AG09309 (cell line): ENCODE measurements around the gene PHF21A.

ENCODE experiments used
- DNase-seq: peaks from one replicate; pipeline ENCODE4 v3.0.0-alpha.2; 2010; ENCODE audit warnings: low read depth
- H3K4me3 ChIP-seq: 2 replicates; pipeline ENCODE4 v1.5.1; 2011; ENCODE audit warnings: mild to moderate bottlenecking, low read depth, low read length, moderate library complexity; ENCODE audit not compliant: control insufficient read depth
- CTCF ChIP-seq: IDR thresholded peaks from 2 replicates; pipeline ENCODE4 v1.5.1; 2011; ENCODE audit warnings: mild to moderate bottlenecking, low read depth, low read length, inconsistent platforms; ENCODE audit not compliant: insufficient read depth, control insufficient read depth; ENCODE audit errors: missing control alignments

Gene PHF21A

DNA sequence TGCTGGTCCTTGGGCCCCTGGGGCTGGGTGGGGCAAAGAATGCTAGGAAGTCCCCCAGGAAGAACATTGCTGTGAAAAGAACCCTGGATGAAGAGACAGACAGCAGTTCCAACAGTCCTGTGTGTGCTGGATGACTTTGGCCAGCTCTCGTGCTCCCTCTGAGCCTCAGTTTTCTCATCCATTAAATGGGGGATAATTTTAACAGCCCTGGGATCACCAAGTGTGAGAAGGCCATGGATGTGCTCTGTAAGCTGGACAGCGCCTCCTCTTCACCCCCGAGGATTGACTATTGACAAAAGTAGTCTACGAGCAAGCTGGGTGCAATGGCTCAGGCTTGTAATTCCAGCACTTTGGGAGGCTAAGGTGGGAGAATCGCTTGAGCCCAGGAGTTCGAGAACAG lies 196.3 kb downstream of the PHF21A start:
- no peak overlapping the region for H3K4me3 ChIP-seq
- TF ChIP-seq CTCF, result no peak
- DNase-seq, result no peak

- no peak for TF ChIP-seq CTCF
- H3K4me3 ChIP-seq, result no peak overlapping the region
- DNase-seq, result no peak
Measured at GRCh38 chr11:45924036-45924915, 197.0 kb downstream of the PHF21A start.

DNA sequence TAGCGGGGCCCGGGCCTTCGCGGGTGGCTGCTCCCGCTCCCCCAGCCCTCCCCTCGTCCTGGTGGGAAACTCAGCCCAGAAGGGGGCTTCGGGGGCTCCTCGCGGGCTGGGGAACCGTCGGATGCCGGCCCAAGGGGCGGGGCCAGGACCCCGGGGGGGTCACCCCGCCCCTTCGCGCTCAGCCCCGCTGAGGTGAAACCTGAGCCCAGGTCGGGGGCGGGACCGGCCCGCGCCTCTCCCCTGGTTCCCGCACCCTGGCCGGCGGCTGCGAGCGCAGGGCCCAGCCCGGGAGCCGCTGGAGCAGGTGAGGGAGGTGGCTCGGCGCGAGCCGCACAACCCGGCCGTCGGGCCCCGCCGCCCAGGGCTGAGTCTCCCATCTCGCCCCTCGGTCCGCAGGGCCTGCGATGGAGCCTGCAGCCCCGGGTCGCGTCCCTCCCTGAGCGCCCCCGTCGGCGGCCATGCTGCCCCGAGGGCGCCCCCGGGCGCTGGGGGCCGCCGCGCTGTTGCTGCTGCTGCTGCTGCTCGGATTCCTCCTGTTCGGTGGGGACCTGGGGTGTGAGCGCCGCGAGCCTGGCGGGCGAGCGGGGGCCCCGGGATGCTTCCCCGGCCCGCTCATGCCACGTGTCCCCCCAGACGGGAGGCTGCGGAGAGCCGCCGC lies 198.7 kb downstream of the PHF21A start, which contains the start of gene LARGE2:
Gene LARGE2, plus strand, starts transcription at position 232 of the 658 bp plus-strand sequence. Its CDS starts 227 bp downstream, at position 459.
- no peak for DNase-seq
- no peak within 1 kb of the TSS for H3K4me3 ChIP-seq
- TF ChIP-seq CTCF, result no peak

- no peak for TF ChIP-seq CTCF
- DNase-seq, result no peak
- no peak overlapping the region for H3K4me3 ChIP-seq
Measured at GRCh38 chr11:45921561-45922424, 199.5 kb downstream of the PHF21A start.

GRCh38 chr11:45920531-45921477 lies 200.4 kb downstream of the PHF21A start:
- no peak overlapping the region for H3K4me3 ChIP-seq
- no peak for TF ChIP-seq CTCF
- no peak for DNase-seq
